ENCODE data around the gene CLBA1.

Gene CLBA1

DNA sequence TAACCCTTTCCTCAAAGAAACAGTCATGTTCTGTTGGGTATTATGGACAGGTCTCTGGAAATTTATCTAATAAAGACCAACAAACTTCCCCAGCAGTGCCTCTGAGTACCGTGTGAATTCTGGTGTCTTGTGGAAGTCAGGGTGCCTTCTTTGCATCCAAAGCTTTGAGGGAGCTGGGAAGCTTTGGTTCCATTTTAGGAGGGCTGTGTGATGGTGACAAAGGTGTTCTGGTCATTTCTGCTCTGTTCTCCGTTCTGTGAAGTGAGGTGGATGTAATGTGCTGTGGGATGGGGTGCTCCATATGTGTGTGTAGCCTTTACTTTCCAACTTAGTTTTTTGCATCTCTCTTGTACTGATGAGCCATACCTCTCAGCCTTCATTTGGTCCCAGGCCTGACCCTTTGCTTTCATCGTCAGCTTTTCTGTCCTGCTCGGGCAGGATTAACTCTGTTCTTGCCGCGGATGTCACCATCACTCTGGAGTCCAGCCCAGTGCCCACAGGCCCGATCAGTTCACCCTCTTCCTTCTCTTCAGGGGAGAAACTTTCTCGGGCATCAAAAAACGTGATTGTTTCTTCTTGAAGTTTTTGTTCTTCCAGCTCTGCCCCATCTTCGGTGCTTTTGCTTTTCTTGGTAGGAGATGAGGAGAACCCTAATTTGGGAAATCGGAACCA, 47.8 kb upstream of the CLBA1 start:
- H3K9me3 ChIP-seq (ENCODE audit: control insufficient read depth, low read length), result no peaks in the 10 kb centered on the region
- H3K9ac ChIP-seq (ENCODE audit: low read length), result no peak overlapping the region
- H3K27me3 ChIP-seq (ENCODE audit: control insufficient read depth in 1 of 2, insufficient read depth in 1 of 2, low read length in 2 of 2), result peaks cover 6 to 23% of the 10 kb centered on the region in 2 experiments
- DNase-seq, result no peak
- no peak overlapping the region for H2BK120ac ChIP-seq (ENCODE audit: low read depth, low read length)
- H3K4me3 ChIP-seq (ENCODE audit: insufficient read depth in 1 of 2, low read depth in 1 of 2, low read length in 2 of 2), result no peak overlapping the region
- no peak overlapping the region for H3K4ac ChIP-seq (ENCODE audit: low read depth in 1 of 2, low read length in 2 of 2)
- H3K23ac ChIP-seq (ENCODE audit: low read length in 2 of 2), result no peak overlapping the region
- peaks cover 36 to 60% of the 10 kb centered on the region in 2 experiments for H3K36me3 ChIP-seq (ENCODE audit: control insufficient read depth in 1 of 2, insufficient read depth in 2 of 2, low read depth in 1 of 2, low read length in 2 of 2)
- H4K91ac ChIP-seq (ENCODE audit: low read length), result no peak overlapping the region
- no peak overlapping the region for H2BK5ac ChIP-seq (ENCODE audit: low read depth, low read length, poor library complexity, severe bottlenecking)
- H3K4me2 ChIP-seq (ENCODE audit: low read length, poor library complexity, severe bottlenecking), result no peak overlapping the region
- no peak overlapping the region for H2BK12ac ChIP-seq (ENCODE audit: low read length in 2 of 2)
- WGBS, result 92% methylated on average over 10 of the region's 11 CpGs
- H3K14ac ChIP-seq (ENCODE audit: low read length in 2 of 2), result no peak overlapping the region
- no peak overlapping the region for H3K18ac ChIP-seq (ENCODE audit: low read depth in 1 of 2, low read length in 2 of 2)
- H3K27ac ChIP-seq (ENCODE audit: low read length, poor library complexity, severe bottlenecking), result no peak overlapping the region
- no peaks in the 10 kb centered on the region for H3K79me1 ChIP-seq (replicated peaks; ENCODE audit: low read length, poor library complexity, severe bottlenecking)
- no peak overlapping the region for H2AFZ ChIP-seq (ENCODE audit: low read depth, low read length)
- no peak overlapping the region for H2AK5ac ChIP-seq (ENCODE audit: low read length, severe bottlenecking)
- H4K8ac ChIP-seq (ENCODE audit: low read length), result no peak overlapping the region
- H3K4me1 ChIP-seq (ENCODE audit: control insufficient read depth, insufficient read depth, low read depth, low read length), result peaks cover 2% of the 10 kb centered on the region
- no peak overlapping the region for H2BK15ac ChIP-seq (ENCODE audit: low read depth, poor library complexity, severe bottlenecking)

DNA sequence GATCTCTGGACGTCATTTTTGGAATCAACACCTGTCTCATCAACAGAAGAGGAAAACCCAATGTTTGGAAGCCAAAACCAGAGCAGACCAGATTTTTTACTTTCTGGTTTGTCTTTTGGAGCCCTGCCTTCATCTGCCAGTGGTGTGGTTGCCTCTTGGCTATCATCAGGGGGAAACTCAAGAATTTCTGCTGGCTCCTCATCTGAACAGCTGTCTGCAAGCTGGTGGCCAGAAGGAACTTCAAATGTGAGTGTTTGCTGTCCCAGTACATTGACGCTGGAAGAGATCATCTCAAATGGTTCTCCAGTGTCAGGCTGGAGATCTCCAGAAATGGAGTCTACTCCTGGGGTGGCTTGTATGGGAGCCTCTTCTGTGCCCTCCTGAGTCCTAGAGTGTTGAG, 47.2 kb upstream of the CLBA1 start:
- peaks cover 38 to 61% of the 10 kb centered on the region in 2 experiments for H3K36me3 ChIP-seq (ENCODE audit: control insufficient read depth in 1 of 2, insufficient read depth in 2 of 2, low read depth in 1 of 2, low read length in 2 of 2)
- H2AK5ac ChIP-seq (ENCODE audit: low read length, severe bottlenecking), result no peak overlapping the region
- H3K27ac ChIP-seq (ENCODE audit: low read length, poor library complexity, severe bottlenecking), result no peak overlapping the region
- no peak overlapping the region for H3K4me3 ChIP-seq (ENCODE audit: insufficient read depth in 1 of 2, low read depth in 1 of 2, low read length in 2 of 2)
- no peak overlapping the region for H3K9ac ChIP-seq (ENCODE audit: low read length)
- no peak overlapping the region for H2BK15ac ChIP-seq (ENCODE audit: low read depth, poor library complexity, severe bottlenecking)
- no peak overlapping the region for H3K14ac ChIP-seq (ENCODE audit: low read length in 2 of 2)
- no peak overlapping the region for H3K4me2 ChIP-seq (ENCODE audit: low read length, poor library complexity, severe bottlenecking)
- H4K91ac ChIP-seq (ENCODE audit: low read length), result no peak overlapping the region
- H2BK12ac ChIP-seq (ENCODE audit: low read length in 2 of 2), result no peak overlapping the region
- no peak overlapping the region for H2AFZ ChIP-seq (ENCODE audit: low read depth, low read length)
- H3K4ac ChIP-seq (ENCODE audit: low read depth in 1 of 2, low read length in 2 of 2), result no peak overlapping the region
- H3K18ac ChIP-seq (ENCODE audit: low read depth in 1 of 2, low read length in 2 of 2), result no peak overlapping the region
- DNase-seq, result no peak
- H3K9me3 ChIP-seq (ENCODE audit: control insufficient read depth, low read length), result no peaks in the 10 kb centered on the region
- H3K23ac ChIP-seq (ENCODE audit: low read length in 2 of 2), result no peak overlapping the region
- no peak overlapping the region for H4K8ac ChIP-seq (ENCODE audit: low read length)
- no peaks in the 10 kb centered on the region for H3K4me1 ChIP-seq (ENCODE audit: control insufficient read depth, insufficient read depth, low read depth, low read length)
- no peak overlapping the region for H2BK5ac ChIP-seq (ENCODE audit: low read depth, low read length, poor library complexity, severe bottlenecking)
- no peaks in the 10 kb centered on the region for H3K79me1 ChIP-seq (replicated peaks; ENCODE audit: low read length, poor library complexity, severe bottlenecking)
- 90% methylated on average over 2 of the region's 2 CpGs for WGBS
- H3K27me3 ChIP-seq (ENCODE audit: control insufficient read depth in 1 of 2, insufficient read depth in 1 of 2, low read length in 2 of 2), result peaks cover 5 to 23% of the 10 kb centered on the region in 2 experiments
- H2BK120ac ChIP-seq (ENCODE audit: low read depth, low read length), result no peak overlapping the region

DNA sequence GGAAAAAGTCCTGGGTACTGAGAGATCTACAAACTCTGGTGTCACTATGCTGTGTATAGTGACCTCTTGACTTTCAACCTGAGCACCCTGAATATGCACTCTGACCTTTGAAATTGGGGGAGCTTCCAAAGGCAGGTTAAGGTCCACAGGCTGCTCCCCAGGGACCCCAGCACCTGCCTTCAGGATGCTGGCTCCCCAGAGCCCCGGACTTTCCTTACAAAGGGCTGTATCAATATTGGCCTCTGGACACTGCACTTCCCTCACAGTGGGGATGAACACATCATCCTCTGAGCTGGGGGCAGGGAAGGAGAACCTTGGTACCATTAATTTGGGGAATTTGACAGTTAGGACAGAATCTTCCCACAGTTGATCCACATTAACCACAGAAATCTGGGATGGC, 46.6 kb upstream of the CLBA1 start:
- H3K4me2 ChIP-seq (ENCODE audit: low read length, poor library complexity, severe bottlenecking), result no peak overlapping the region
- H2BK12ac ChIP-seq (ENCODE audit: low read length in 2 of 2), result no peak overlapping the region
- no peak overlapping the region for H4K91ac ChIP-seq (ENCODE audit: low read length)
- H2BK15ac ChIP-seq (ENCODE audit: low read depth, poor library complexity, severe bottlenecking), result no peak overlapping the region
- 100% methylated on average over 1 of the region's 1 CpG for WGBS
- H3K4me3 ChIP-seq (ENCODE audit: insufficient read depth in 1 of 2, low read depth in 1 of 2, low read length in 2 of 2), result no peak overlapping the region
- H3K36me3 ChIP-seq (ENCODE audit: control insufficient read depth in 1 of 2, insufficient read depth in 2 of 2, low read depth in 1 of 2, low read length in 2 of 2), result peaks cover 41 to 66% of the 10 kb centered on the region in 2 experiments
- no peak for DNase-seq
- H3K79me1 ChIP-seq (replicated peaks; ENCODE audit: low read length, poor library complexity, severe bottlenecking), result no peaks in the 10 kb centered on the region
- no peak overlapping the region for H3K18ac ChIP-seq (ENCODE audit: low read depth in 1 of 2, low read length in 2 of 2)
- no peak overlapping the region for H2BK5ac ChIP-seq (ENCODE audit: low read depth, low read length, poor library complexity, severe bottlenecking)
- H2BK120ac ChIP-seq (ENCODE audit: low read depth, low read length), result no peak overlapping the region
- no peak overlapping the region for H2AK5ac ChIP-seq (ENCODE audit: low read length, severe bottlenecking)
- H3K14ac ChIP-seq (ENCODE audit: low read length in 2 of 2), result no peak overlapping the region
- H2AFZ ChIP-seq (ENCODE audit: low read depth, low read length), result no peak overlapping the region
- H3K4ac ChIP-seq (ENCODE audit: low read depth in 1 of 2, low read length in 2 of 2), result no peak overlapping the region
- no peak overlapping the region for H4K8ac ChIP-seq (ENCODE audit: low read length)
- H3K27ac ChIP-seq (ENCODE audit: low read length, poor library complexity, severe bottlenecking), result no peak overlapping the region
- no peaks in the 10 kb centered on the region for H3K4me1 ChIP-seq (ENCODE audit: control insufficient read depth, insufficient read depth, low read depth, low read length)
- H3K9ac ChIP-seq (ENCODE audit: low read length), result no peak overlapping the region
- no peak overlapping the region for H3K23ac ChIP-seq (ENCODE audit: low read length in 2 of 2)
- no peaks in the 10 kb centered on the region for H3K9me3 ChIP-seq (ENCODE audit: control insufficient read depth, low read length)
- peaks cover 5 to 22% of the 10 kb centered on the region in 2 experiments for H3K27me3 ChIP-seq (ENCODE audit: control insufficient read depth in 1 of 2, insufficient read depth in 1 of 2, low read length in 2 of 2)

DNA sequence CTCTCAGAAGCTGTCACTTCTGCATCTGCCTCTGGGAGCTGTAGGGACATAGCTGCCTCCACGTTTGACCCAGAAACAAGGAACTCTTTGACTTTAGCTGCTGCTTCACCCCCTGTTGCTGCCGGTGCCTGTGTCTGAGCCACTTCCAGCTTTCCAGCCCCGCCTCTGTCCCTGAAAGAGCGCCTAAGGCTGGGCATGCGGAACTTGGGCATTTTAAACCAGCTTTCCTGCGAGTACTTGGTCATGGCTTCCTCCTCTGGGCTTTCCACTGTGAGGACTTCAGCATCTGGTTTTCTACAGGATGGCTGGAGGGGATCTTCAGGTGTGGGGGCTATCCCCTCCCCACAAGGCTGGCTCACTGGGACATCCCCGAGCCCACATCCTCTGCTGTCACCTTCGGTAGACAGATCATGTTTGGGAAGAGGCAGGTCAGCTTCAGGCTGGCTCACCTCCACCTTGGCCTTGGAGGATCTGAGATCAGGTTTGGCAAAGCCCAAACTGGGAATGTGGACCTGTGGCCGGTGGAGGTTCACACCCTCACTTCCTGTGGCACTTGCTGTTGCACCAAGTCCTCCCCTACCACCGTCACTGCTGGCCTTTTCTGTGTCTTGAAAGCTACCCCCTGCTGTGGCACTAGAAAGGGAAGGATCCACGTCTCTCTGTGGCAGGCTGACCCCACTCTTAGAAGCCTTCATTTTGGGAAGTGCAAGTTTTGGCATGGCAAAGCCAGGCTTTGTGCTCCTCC, 45.8 kb upstream of the CLBA1 start:
- no peak for DNase-seq
- Histone ChIP-seq H3K9ac (ENCODE audit: low read length) (no peak overlapping the region), H3K14ac (ENCODE audit: low read length in 2 of 2) (no peak overlapping the region), H3K4ac (ENCODE audit: low read depth in 1 of 2, low read length in 2 of 2) (no peak overlapping the region), H3K4me3 (ENCODE audit: insufficient read depth in 1 of 2, low read depth in 1 of 2, low read length in 2 of 2) (no peak overlapping the region), H2BK5ac (ENCODE audit: low read depth, low read length, poor library complexity, severe bottlenecking) (no peak overlapping the region), H3K4me2 (ENCODE audit: low read length, poor library complexity, severe bottlenecking) (no peak overlapping the region), H3K27ac (ENCODE audit: low read length, poor library complexity, severe bottlenecking) (no peak overlapping the region), H2AK5ac (ENCODE audit: low read length, severe bottlenecking) (no peak overlapping the region), H4K8ac (ENCODE audit: low read length) (no peak overlapping the region), H2BK120ac (ENCODE audit: low read depth, low read length) (no peak overlapping the region), H3K27me3 (ENCODE audit: control insufficient read depth in 1 of 2, insufficient read depth in 1 of 2, low read length in 2 of 2) (peaks cover 0 to 14% of the 10 kb centered on the region in 2 experiments), H3K18ac (ENCODE audit: low read depth in 1 of 2, low read length in 2 of 2) (no peak overlapping the region), H3K9me3 (ENCODE audit: control insufficient read depth, low read length) (no peaks in the 10 kb centered on the region), H3K23ac (ENCODE audit: low read length in 2 of 2) (no peak overlapping the region), H2BK12ac (ENCODE audit: low read length in 2 of 2) (no peak overlapping the region), H3K36me3 (ENCODE audit: control insufficient read depth in 1 of 2, insufficient read depth in 2 of 2, low read depth in 1 of 2, low read length in 2 of 2) (peaks cover 50 to 75% of the 10 kb centered on the region in 2 experiments), H3K4me1 (ENCODE audit: control insufficient read depth, insufficient read depth, low read depth, low read length) (no peaks in the 10 kb centered on the region), H3K79me1 (replicated peaks; ENCODE audit: low read length, poor library complexity, severe bottlenecking) (no peaks in the 10 kb centered on the region), H2BK15ac (ENCODE audit: low read depth, poor library complexity, severe bottlenecking) (no peak overlapping the region), H2AFZ (ENCODE audit: low read depth, low read length) (no peak overlapping the region), H4K91ac (ENCODE audit: low read length) (no peak overlapping the region)
- 63% methylated on average over 11 of the region's 11 CpGs for WGBS
